ENCODE data around the gene TMEM130. TPM values are rescaled to one million over a fixed set of nuclear protein-coding genes. Genes with fewer than 3 reads are reported as not detected.

The TMEM130 gene
- polyA plus RNA-seq, 1 donor (not counting 4 experiments of a cell fraction or from before 2014, with no cell fraction given) = not detected

DNA sequence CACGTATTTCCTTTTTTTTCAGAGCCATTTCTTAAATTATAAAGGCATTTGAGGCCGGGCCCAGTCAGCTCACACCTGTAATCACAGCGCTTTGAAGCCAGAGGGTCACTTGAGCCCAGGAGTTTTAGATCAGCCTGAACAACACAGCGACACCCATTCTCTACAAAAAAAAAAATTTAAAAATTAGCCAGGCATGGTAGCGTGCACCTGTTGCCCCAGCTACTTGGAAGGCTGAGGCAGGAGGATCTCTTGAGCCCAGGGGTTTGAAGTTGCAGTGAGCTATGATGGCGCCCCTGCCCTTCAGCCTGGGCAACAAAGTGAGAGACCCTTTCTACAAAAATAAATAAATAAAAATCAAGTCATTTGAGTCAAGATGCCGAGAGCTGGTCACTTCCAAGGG, 3.0 kb downstream of the TMEM130 start:
- no peaks in the 10 kb centered on the region for H3K36me3 ChIP-seq (ENCODE audit: control insufficient read depth in 2 of 2, extremely low read depth in 1 of 2, insufficient read depth in 2 of 2, low read length in 2 of 2)
- H3K27me3 ChIP-seq (ENCODE audit: control insufficient read depth, extremely low read depth, insufficient read depth, low read length) = peaks cover 38% of the 10 kb centered on the region
- H3K4me1 ChIP-seq (ENCODE audit: control insufficient read depth, extremely low read depth, insufficient read depth, low read length) = no peaks in the 10 kb centered on the region
- H4K20me1 ChIP-seq (ENCODE audit: control insufficient read depth, extremely low read depth, insufficient read depth, low read length) = no peaks in the 10 kb centered on the region
- no peak overlapping the region for H3K9ac ChIP-seq (ENCODE audit: control insufficient read depth, extremely low read depth, insufficient read depth, low read length)
- H2AFZ ChIP-seq (ENCODE audit: control insufficient read depth, low read length) = no peak overlapping the region
- H3K4me3 ChIP-seq (ENCODE audit: control insufficient read depth in 2 of 3, extremely low read depth in 1 of 3, insufficient read depth in 2 of 3, low read depth in 1 of 3, low read length in 3 of 3) = no peak overlapping the region
- H3K9me3 ChIP-seq (ENCODE audit: control insufficient read depth, low read depth, low read length) = no peaks in the 10 kb centered on the region
- TF ChIP-seq, protein P1, sequence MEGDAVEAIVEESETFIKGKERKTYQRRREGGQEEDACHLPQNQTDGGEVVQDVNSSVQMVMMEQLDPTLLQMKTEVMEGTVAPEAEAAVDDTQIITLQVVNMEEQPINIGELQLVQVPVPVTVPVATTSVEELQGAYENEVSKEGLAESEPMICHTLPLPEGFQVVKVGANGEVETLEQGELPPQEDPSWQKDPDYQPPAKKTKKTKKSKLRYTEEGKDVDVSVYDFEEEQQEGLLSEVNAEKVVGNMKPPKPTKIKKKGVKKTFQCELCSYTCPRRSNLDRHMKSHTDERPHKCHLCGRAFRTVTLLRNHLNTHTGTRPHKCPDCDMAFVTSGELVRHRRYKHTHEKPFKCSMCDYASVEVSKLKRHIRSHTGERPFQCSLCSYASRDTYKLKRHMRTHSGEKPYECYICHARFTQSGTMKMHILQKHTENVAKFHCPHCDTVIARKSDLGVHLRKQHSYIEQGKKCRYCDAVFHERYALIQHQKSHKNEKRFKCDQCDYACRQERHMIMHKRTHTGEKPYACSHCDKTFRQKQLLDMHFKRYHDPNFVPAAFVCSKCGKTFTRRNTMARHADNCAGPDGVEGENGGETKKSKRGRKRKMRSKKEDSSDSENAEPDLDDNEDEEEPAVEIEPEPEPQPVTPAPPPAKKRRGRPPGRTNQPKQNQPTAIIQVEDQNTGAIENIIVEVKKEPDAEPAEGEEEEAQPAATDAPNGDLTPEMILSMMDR (optimal IDR thresholded peaks at IDR 0.05 in 1 of 3, IDR thresholded peaks at IDR 0.05 in 1 of 3, conservative IDR thresholded peaks at IDR 0.05 in 1 of 3; ENCODE audit: extremely low read depth in 1 of 3, insufficient read depth in 2 of 3, low read length in 3 of 3) = no peak
- no peak for TF ChIP-seq EZH2 (IDR thresholded peaks at IDR 0.05; ENCODE audit: low read length)
- no peaks in the 10 kb centered on the region for H3K79me2 ChIP-seq (ENCODE audit: control insufficient read depth, insufficient read depth, low read length)
- FAIRE-seq = no peak
- dilution Hi-C loops (cut with MboI; ENCODE audit: extremely low pct_ligation_motif_present, low sequenced_read_pairs) = no loop called here
- no peak overlapping the region for H3K27ac ChIP-seq (ENCODE audit: control insufficient read depth, insufficient read depth, low read length)
- H3K4me2 ChIP-seq (ENCODE audit: control insufficient read depth, extremely low read depth, insufficient read depth, low read depth, low read length) = no peak overlapping the region
- H3K9me1 ChIP-seq (ENCODE audit: control insufficient read depth, extremely low read depth, insufficient read depth, low read length) = no peaks in the 10 kb centered on the region
- DNase-seq (ENCODE audit: low read depth, low spot score) = no peak

DNA sequence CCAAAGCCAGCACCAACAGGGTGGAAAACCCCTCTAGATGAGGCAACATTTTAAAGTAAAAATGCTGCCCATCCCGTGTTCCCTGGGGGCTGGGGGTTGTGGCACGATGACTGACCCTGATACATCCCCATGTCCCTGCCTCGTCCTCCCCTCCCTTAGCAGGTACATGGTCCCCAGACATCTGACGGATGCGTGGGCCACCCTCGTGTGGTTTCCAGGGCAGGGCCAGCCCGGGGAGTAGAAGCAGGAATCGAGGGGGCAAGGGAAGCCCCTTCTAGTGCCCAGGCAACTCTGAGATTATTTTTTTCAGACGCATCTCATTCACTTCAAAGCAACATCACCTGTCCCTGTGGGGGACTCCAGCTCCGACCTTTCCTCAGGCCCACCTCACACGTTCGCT, 3.5 kb downstream of the TMEM130 start:
- Histone ChIP-seq H3K9me3 (ENCODE audit: control insufficient read depth, low read depth, low read length) (no peaks in the 10 kb centered on the region), H3K4me1 (ENCODE audit: control insufficient read depth, extremely low read depth, insufficient read depth, low read length) (no peaks in the 10 kb centered on the region), H3K79me2 (ENCODE audit: control insufficient read depth, insufficient read depth, low read length) (no peaks in the 10 kb centered on the region), H3K4me2 (ENCODE audit: control insufficient read depth, extremely low read depth, insufficient read depth, low read depth, low read length) (no peak overlapping the region), H3K27me3 (ENCODE audit: control insufficient read depth, extremely low read depth, insufficient read depth, low read length) (peaks cover 38% of the 10 kb centered on the region), H3K9me1 (ENCODE audit: control insufficient read depth, extremely low read depth, insufficient read depth, low read length) (no peaks in the 10 kb centered on the region), H2AFZ (ENCODE audit: control insufficient read depth, low read length) (no peak overlapping the region), H3K36me3 (ENCODE audit: control insufficient read depth in 2 of 2, extremely low read depth in 1 of 2, insufficient read depth in 2 of 2, low read length in 2 of 2) (no peaks in the 10 kb centered on the region), H3K27ac (ENCODE audit: control insufficient read depth, insufficient read depth, low read length) (no peak overlapping the region), H3K4me3 (ENCODE audit: control insufficient read depth in 2 of 3, extremely low read depth in 1 of 3, insufficient read depth in 2 of 3, low read depth in 1 of 3, low read length in 3 of 3) (no peak overlapping the region), H3K9ac (ENCODE audit: control insufficient read depth, extremely low read depth, insufficient read depth, low read length) (no peak overlapping the region), H4K20me1 (ENCODE audit: control insufficient read depth, extremely low read depth, insufficient read depth, low read length) (no peaks in the 10 kb centered on the region)
- no peak for DNase-seq (ENCODE audit: low read depth, low spot score)
- dilution Hi-C loops (cut with MboI; ENCODE audit: extremely low pct_ligation_motif_present, low sequenced_read_pairs) = no loop called here
- TF ChIP-seq, protein P1 (optimal IDR thresholded peaks at IDR 0.05 in 1 of 3, IDR thresholded peaks at IDR 0.05 in 1 of 3, conservative IDR thresholded peaks at IDR 0.05 in 1 of 3; ENCODE audit: extremely low read depth in 1 of 3, insufficient read depth in 2 of 3, low read length in 3 of 3) = no peak
- TF ChIP-seq EZH2 (IDR thresholded peaks at IDR 0.05; ENCODE audit: low read length) = no peak
- no peak for FAIRE-seq
